Muscle of arm (tissue), 14 donors: ENCODE results near the gene FOXQ1. TPM values are rescaled to one million over a fixed set of nuclear protein-coding genes. Genes with fewer than 3 reads are reported as not detected.

Experiments used
- DNase-seq: peaks from one replicate; pipeline ENCODE4 v3.0.0-alpha.2; 2013
- long read RNA-seq, 11 donors: transcript quantifications; one replicate each; lab custom pipeline, GENCODE V29; 2026
- polyA plus RNA-seq, 12 donors: library from polyadenylated mRNA; unstranded; fragments of 120-200 nt; gene quantifications; one replicate each; pipeline ENCODE4 v1.2.1, GENCODE V29; 2013; ENCODE audit not compliant: insufficient read length in 12 of 12

FOXQ1 gene
- under 1 TPM in 5 of 12 donors, not detected in 7; 0.08 to 0.90 (median 0.16) TPM for polyA plus RNA-seq
- long read RNA-seq, donor 1, transcript FOXQ1-201 (1 exons, 2,309 nt): major isoform, 8 of 8 reads
- long read RNA-seq, donor 1, partial matches to known transcripts: 0 of 8 reads
- long read RNA-seq, donor 1, other reads (novel, unspliced or antisense): 0 of 8 reads
- long read RNA-seq, donor 2: 0 reads
- long read RNA-seq, donor 3: 0 reads
- long read RNA-seq, donor 4: 0 reads
- long read RNA-seq, donor 5: 0 reads
- long read RNA-seq, donor 6: 0 reads
- long read RNA-seq, donor 7: 0 reads
- long read RNA-seq, donor 8: 0 reads
- long read RNA-seq, donor 9, partial matches to known transcripts: 0 of 2 reads
- long read RNA-seq, donor 9, other reads (novel, unspliced or antisense): 0 of 2 reads
- long read RNA-seq, donor 10: 0 reads
- long read RNA-seq, donor 11: 0 reads

GRCh38 chr6:1311400-1312202 is at the start of gene FOXQ1:
Gene FOXQ1, plus strand, starts transcription at chr6:1312098. Its CDS starts 607 bp downstream, at chr6:1312705.
- DNase-seq: no peak

GRCh38 chr6:1262704-1263038 is 49.2 kb upstream of the FOXQ1 start:
- no peak for DNase-seq

- DNase-seq: no peak
Measured at GRCh38 chr6:1263039-1263849, 48.7 kb upstream of the FOXQ1 start.

GRCh38 chr6:1263850-1264377 is 48.0 kb upstream of the FOXQ1 start:
- DNase-seq: no peak

GRCh38 chr6:1264619-1265445 is 47.1 kb upstream of the FOXQ1 start:
- DNase-seq: no peak

- no peak for DNase-seq
Measured at GRCh38 chr6:1266686-1267056, 45.2 kb upstream of the FOXQ1 start.

GRCh38 chr6:1267057-1267732 is 44.7 kb upstream of the FOXQ1 start:
- no peak for DNase-seq

GRCh38 chr6:1267790-1268762 is 43.8 kb upstream of the FOXQ1 start:
- DNase-seq: no peak

GRCh38 chr6:1271071-1271763 is 40.7 kb upstream of the FOXQ1 start:
- no peak for DNase-seq

- DNase-seq: no peak
Measured at GRCh38 chr6:1278061-1278720, 33.7 kb upstream of the FOXQ1 start.

- DNase-seq: no peak
Measured at GRCh38 chr6:1279065-1279464, 32.8 kb upstream of the FOXQ1 start.

- DNase-seq: no peak
Measured at GRCh38 chr6:1280666-1281300, 31.1 kb upstream of the FOXQ1 start.

GRCh38 chr6:1281746-1282145 is 30.2 kb upstream of the FOXQ1 start:
- DNase-seq: no peak

- no peak for DNase-seq
Measured at GRCh38 chr6:1283501-1283900, 28.4 kb upstream of the FOXQ1 start.

- DNase-seq: peak; percentile 22
Measured at GRCh38 chr6:1285556-1285955, 26.3 kb upstream of the FOXQ1 start.

- no peak for DNase-seq
Measured at GRCh38 chr6:1285956-1286355, 25.9 kb upstream of the FOXQ1 start.

GRCh38 chr6:1287103-1287591 is 24.8 kb upstream of the FOXQ1 start:
- no peak for DNase-seq
